Thyroid gland (tissue), 4 donors: Measurements from ENCODE around the gene DNAJC1.

Source experiments
- POLR2A ChIP-seq, 2 donors: fragments of 450-650 bp; IDR thresholded peaks; one replicate each; pipeline ENCODE4 v1.6.1; 2017; ENCODE audit warnings: antibody characterized with exemption in 2 of 2, mild to moderate bottlenecking in 2 of 2, moderate library complexity in 1 of 2
- TF ChIP-seq, protein P1 (sequence below), 6 experiments: fragments of 200-600 bp in 3 of 6; fragments of 450-650 bp in 3 of 6; sonication (generic) in 3 of 6; IDR thresholded peaks; one replicate each; pipeline ENCODE4 v1.5.1; 2016 to 2019; ENCODE audit warnings: antibody characterized with exemption in 6 of 6, mild to moderate bottlenecking in 2 of 6, inconsistent platforms in 1 of 6, moderate library complexity in 1 of 6

DNA sequence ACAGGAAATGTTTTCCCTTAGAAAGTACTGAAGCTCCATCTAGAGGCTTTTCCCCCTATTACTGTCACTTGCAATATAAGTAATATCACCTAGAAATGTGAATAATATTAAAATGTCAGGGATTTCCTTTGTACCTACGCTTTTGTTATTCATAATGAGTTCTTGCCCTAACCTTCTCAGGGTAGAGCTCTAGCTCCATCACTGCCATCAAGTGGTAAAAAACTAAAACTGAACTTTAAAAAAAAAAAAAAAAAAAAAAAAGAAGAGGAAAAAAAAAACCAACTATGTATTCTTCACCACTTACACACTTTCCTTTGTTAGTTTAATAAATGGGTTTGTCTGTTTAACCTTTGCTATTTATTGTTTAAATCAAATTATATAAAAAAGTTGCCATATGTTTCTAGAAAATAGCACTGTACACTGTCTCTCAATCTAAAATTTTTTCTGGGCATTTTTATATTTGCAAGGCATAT, 49.9 kb downstream of the DNAJC1 start:
- TF ChIP-seq, protein P1, sequence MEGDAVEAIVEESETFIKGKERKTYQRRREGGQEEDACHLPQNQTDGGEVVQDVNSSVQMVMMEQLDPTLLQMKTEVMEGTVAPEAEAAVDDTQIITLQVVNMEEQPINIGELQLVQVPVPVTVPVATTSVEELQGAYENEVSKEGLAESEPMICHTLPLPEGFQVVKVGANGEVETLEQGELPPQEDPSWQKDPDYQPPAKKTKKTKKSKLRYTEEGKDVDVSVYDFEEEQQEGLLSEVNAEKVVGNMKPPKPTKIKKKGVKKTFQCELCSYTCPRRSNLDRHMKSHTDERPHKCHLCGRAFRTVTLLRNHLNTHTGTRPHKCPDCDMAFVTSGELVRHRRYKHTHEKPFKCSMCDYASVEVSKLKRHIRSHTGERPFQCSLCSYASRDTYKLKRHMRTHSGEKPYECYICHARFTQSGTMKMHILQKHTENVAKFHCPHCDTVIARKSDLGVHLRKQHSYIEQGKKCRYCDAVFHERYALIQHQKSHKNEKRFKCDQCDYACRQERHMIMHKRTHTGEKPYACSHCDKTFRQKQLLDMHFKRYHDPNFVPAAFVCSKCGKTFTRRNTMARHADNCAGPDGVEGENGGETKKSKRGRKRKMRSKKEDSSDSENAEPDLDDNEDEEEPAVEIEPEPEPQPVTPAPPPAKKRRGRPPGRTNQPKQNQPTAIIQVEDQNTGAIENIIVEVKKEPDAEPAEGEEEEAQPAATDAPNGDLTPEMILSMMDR (IDR thresholded peaks at IDR 0.05) = peak in 3 of 6 experiments; percentile 32 to 65 (median 47)
- TF ChIP-seq POLR2A (IDR thresholded peaks at IDR 0.05) = no peak
